ENCODE data around the gene MAP2.
A peak's percentile ranks its signal among the peaks of the same experiment; 100 is the strongest.

MAP2 gene

DNA sequence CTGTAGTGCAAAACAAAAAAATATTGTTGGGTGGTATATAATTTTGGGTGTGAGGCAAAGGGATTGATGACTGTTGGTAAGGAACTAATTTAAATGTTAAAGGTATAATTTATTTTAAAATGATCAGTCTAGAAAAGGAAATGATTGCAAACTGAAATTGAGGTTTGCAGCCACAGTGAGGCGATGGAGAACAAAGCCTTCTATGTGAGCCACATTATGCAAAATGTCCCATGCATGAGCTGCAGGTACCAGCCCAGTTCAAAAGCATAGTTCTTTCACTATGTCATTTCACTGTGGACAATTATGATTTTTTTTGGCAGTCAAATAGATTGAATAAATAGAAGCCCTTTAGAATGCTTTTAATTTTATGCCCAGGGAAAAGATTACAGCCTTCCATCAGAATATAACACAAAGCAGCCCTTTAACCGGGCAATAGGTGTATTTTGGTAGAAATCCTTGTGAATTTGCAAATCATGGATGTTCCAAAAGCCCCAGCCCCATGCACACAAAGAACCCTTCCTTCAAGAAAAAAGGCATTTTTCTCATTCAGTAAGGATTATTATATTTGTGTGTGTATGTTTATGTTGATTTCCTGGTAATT is 1.7 kb downstream of the MAP2 start:
- DNase-seq, result peak; percentile 20 to 32

GRCh38 chr2:209426432-209426831 is 2.6 kb downstream of the MAP2 start:
- no peak for DNase-seq

- no peak for DNase-seq
These were observed 7.9 kb downstream of the MAP2 start for GRCh38 chr2:209431701-209432100.

- DNase-seq, result no peak
These were observed 17.7 kb downstream of the MAP2 start for GRCh38 chr2:209441541-209441940.

GRCh38 chr2:209442939-209443338 is 19.1 kb downstream of the MAP2 start:
- DNase-seq, result no peak

- DNase-seq, result no peak
These were observed 21.6 kb downstream of the MAP2 start for GRCh38 chr2:209445485-209445884.

DNA sequence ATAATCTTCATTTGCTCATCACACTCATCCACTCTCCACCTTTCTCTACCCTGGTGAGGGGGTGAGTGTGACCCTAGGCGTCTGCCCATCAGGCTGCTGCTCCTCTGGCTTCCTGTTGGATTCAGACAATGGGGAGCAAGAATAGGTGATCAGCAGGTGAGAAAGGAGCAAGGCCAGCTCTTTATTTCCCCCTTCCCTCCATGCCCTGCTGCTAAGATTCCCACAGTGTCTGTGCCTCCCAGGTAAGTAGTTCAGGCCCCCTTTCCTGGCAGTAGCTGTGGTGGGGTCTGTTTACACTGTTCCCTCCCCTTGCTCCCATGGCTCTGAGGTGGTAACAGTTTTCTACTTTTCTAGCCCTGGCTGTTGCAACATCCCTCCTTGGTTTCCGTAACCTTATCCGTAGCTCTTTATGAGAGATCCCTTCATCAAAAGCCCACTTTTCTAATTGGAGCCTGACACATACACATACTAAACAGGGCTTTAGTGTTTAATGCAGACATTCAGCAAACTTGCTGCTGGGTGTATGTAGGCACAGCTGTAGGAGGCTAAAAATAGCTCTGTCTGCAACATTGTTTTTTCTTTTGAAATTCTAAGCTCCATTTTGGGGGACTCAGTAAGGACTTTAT is 27.5 kb downstream of the MAP2 start:
- no peak for DNase-seq

GRCh38 chr2:209456489-209456888 is 32.6 kb downstream of the MAP2 start:
- no peak for DNase-seq

DNA sequence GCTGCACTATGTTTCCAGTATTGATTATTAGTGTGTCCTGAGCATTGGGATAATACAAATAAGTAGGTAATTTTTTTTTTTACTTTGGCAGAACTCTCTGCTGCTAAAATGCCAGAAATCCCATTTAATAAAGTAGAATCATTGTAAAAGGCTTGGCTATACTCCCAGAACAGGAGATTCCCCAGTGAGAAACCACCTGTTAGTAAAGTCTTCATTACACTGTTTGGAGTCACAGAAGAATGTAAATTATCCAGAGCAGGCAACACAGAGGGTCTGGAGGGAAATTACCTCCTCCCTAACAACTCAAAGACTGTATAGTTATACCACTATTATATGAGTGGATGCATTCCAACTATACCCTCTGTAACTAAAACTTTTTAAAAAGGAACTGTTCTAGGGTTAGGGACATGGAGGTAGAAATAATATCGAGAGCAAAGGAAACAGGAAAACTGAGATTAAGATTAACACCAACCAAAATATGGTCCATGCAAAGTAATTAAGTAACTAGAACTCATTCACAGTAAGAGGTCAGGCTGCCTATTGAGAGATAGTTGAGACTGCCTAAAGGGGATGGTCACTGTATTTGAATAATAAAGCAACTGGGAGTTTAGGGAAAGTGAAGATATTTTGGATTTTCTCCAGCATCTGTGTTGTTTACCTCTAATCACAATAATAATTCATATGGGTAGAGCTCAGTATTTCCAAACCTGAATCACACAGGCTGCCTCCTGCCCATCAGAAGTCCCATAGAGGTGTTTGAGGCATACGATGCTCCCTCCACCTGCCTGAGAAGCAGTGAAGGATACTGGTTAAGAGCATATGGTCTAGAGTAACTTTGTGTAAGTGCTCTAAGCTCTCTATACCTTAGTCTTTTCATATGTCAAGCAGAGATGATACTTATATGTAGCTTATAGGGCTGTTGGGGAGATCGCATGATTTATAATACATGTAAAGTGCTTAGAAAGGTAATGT is 34.4 kb downstream of the MAP2 start:
- no peak for DNase-seq

GRCh38 chr2:209459359-209459758 is 35.5 kb downstream of the MAP2 start:
- no peak for DNase-seq

DNA sequence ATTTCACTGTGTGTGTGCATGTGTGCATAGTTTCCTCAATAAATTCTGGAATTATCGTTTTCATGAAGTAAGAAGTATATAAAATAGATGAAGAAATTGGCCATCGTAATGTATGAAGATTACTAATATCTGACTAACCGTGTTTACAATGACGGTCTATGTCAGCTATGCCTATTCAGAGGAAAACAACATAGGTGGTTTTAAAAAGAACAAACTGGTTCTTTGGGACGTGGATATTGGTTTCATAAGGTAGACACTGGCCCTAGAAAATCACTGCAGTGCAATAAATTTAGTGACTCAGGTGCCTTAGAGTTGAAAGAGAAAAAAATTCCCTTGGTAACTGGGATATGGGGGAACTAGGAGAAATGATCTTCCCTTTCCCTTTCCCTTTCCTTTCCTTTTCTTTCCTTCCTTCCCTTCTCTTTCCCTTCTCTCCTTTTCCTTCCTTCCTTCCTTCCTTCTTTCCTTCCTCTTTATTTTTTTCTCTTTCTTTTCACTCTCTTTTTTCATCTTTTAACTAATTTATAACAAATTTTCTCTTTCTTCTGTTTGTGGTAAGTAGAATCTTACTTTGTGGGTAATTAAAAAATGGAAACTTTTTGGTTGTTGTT is 36.4 kb downstream of the MAP2 start:
- no peak for DNase-seq

DNA sequence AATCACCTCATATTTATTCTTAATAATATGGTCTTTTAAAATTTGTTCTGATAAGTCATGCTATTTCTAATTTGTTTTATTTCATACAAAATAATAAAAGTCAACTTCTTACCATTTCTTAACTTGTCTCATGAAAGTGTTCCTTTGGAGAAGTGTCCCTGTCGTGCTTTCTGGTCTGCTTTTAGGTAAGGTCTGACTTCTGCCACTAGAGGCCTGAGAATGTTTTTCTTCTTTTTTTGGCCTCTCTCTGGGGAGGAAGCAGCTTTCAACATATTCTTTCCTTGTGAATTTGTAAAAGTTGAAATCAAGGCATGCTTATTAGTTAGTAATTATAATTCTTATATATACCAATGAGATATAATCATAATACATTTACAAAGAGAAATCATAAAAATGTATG is 39.4 kb downstream of the MAP2 start:
- peak in 1 of 2 experiments; percentile 6 for DNase-seq

DNA sequence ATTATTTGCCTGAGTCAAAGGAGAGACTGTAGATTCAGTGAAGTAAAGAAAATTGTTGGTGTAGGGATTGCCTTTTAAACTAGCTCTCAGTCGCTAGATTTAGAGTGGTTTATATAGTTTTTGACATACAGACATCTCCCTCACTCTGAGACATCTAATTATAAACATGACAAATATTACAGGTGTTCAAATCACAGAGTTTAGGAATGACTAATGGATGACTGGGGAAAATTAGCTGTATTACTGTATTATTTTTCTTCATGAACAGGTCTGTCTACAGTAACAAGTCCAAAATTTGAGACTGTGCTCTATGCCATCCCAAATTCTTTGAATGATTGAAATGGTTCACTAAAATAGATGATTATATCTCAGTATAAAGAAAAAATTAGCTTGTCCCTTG is 40.0 kb downstream of the MAP2 start:
- no peak for DNase-seq

DNA sequence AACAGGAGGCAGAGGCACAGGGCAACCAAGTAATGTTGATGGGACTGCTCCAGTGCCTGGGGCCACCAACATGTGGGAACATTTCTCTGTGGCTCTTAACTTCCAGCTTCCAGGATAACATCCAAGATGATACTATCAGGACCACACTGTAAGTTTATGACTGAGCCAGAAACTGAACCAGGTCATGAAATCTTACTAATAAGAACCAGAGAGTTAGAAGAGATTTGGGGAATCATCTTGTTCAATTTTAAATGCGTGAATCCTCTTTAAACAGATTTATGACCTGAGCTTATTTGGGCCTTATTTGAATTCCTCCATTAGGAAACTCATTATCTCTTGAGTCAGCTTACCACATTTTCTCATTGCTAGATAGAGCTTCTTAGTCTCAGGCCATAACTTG is 45.0 kb downstream of the MAP2 start:
- no peak for DNase-seq

DNA sequence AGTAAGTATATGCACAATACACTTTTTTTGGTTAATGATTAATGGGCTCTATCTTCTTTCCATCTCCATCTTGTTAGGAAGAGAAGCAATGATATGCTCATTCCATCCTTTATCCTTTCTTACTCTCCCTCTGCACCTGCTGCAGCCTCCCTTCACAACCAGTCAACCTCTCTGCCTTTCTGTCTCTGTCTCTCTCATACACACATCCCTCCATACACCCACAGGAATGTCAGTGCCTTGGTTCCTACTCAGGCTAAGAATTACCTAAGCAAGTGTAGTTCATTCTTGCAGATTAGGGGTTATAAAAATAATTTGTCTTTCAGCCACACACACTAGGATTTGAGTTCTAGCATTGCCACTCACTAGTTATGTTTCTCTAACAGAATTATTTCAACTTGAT is 45.6 kb downstream of the MAP2 start:
- no peak for DNase-seq

DNA sequence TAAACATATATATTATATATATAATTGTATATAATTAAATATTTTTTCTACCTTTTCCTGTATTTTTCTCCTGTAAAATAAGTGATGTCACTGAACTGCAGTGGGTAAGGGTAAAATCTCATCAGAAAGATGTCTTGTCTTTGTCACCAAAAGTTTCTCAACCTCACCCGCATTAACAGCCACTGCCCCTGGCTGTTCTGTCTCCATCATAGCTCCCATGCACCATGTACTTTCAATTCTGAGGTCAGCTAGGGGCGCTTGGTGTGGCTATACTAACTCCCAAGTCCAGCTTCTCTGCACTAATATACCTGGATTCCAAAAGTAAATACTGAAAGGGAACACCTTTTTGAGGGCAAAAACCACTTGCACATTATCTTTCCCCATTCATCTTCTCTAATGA is 46.6 kb downstream of the MAP2 start:
- no peak for DNase-seq

DNA sequence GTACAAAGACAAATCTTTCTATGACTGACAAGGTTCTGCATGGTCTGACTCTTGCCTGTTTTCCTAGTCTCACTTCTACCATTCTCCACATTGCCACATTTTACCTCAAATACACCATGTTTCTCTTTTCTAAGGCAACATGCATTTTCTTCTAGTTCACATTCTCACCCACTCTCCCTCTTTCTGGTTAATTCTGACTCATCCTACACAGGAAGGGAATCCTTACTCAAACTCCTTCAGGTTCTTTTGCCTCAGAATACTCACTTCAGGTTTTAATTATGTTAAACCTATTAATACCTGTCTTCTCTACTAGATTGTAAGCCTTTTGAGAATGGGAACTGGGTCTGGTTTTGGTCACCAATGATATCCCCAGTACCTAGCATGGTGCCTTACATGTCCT is 47.2 kb downstream of the MAP2 start:
- DNase-seq, result no peak

- peak; percentile 75 to 79 for DNase-seq
These were observed 48.4 kb downstream of the MAP2 start for GRCh38 chr2:209472112-209472832.

DNA sequence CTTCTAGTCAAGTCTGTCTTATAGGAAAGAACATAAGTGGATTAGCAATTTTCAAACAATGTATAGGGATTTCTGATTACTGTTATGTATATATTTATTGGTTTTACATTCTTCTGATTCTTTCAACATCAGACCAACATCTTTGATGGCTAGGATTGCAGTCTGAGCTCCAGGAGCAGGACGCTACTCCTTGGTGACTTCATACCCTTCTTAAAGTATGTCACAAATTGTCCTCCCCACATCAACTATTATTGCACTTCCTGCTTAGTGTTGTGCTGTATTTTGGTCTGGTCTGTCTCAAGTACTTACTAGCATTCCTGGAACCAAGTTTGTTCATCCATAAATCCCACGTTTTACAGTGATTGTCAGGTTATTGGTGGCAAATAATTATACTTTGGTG is 49.0 kb downstream of the MAP2 start:
- peak; percentile 51 to 58 for DNase-seq

DNA sequence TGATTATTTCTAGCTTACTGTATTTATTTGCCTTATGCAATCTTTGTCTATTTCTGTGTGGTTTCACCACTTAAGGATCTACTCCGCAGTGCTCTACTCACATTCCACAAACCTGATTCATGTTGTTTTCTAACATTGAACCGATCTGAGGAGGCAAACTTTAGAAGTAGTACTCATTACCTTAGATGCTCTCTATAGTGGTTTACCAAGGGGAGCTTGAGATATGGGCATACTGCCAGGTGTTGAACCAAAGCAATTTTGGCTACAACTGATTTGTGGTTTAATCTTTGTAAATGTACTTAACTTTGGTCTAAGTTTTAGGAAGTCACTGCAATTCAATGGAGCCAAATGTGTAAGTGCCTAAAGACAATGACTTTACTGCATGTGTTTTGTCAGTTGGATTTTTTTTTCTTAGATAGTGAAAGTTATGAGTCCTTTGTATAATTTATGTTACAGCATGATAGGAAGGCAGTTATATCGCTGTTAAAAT is 50.1 kb downstream of the MAP2 start:
- DNase-seq, result peak in 1 of 2 experiments; percentile 12

- DNase-seq, result no peak
These were observed 51.1 kb downstream of the MAP2 start for GRCh38 chr2:209474960-209475359.

- DNase-seq, result no peak
These were observed 52.7 kb downstream of the MAP2 start for GRCh38 chr2:209476367-209477208.
